T-helper 17 cell (primary cell): ENCODE measurements around the gene DLG2. TPM values are rescaled to one million over a fixed set of nuclear protein-coding genes. Genes with fewer than 3 reads are reported as not detected.

ENCODE experiments used
- ATAC-seq: fragments of 150-1000 bp; cut with Tn5 transposase; 2 replicates; pipeline ENCODE4 v1.10.0; 2021; ENCODE audit warnings: mild to moderate bottlenecking, moderate library complexity
- DNase-seq, 3 donors: peaks; one replicate each; pipeline versions ENCODE4 v3.0.0 to v3.0.0-alpha.2; 2020 to 2021
- H3K9me3 ChIP-seq: one replicate; pipeline ENCODE4 v1.7.0; 2013; ENCODE audit warnings: low read length, mild to moderate bottlenecking; ENCODE audit not compliant: control insufficient read depth, poor library complexity, severe bottlenecking
- H3K27ac Mint-ChIP-seq: one replicate; pipeline ENCODE4 v1.8.0; 2022; ENCODE audit warnings: mild to moderate bottlenecking, moderate library complexity, mixed read lengths
- H3K27me3 Mint-ChIP-seq: one replicate; pipeline ENCODE4 v1.8.0; 2022; ENCODE audit warnings: mixed read lengths
- H3K36me3 Mint-ChIP-seq: one replicate; pipeline ENCODE4 v1.8.0; 2022; ENCODE audit warnings: low read depth, mixed read lengths
- H3K4me1 Mint-ChIP-seq: one replicate; pipeline ENCODE4 v1.8.0; 2022; ENCODE audit warnings: mild to moderate bottlenecking, mixed read lengths
- H3K4me3 Mint-ChIP-seq: one replicate; pipeline ENCODE4 v1.8.0; 2022; ENCODE audit warnings: mild to moderate bottlenecking, moderate library complexity, mixed read lengths
- total RNA-seq, 4 donors: library from RNA in 2 of 4; stranded (reverse) in 2 of 4; gene quantifications; one replicate each; pipeline ENCODE4 v1.2.3 and lab custom pipeline; 2022 to 2026

The DLG2 gene
- total RNA-seq, 2 donors from 2014 or later = 1.0 to 2.2 TPM

DNA sequence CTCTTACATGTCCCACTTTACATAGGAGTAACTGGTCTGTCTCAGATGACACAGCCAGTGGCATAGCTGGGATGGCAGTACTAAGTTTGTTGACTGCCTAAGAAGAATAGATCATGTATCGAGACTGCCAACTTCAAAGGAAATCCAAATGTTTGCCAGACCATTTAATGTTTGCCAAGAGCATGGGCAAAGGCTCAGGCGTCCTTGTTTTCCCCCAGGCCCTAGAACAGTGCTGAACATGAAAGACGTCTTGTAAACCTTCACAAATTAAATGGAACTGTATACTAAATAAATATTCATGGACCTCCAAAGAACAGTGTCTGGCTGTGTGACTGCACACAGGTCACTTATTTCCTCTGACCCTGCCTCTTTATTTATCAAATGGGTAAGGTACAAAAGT, 2106.3 kb downstream of the DLG2 start:
- no peaks in the 10 kb centered on the region for H3K36me3 Mint-ChIP-seq
- no peak for ATAC-seq
- H3K4me1 Mint-ChIP-seq = no peaks in the 10 kb centered on the region
- no peak overlapping the region for H3K27ac Mint-ChIP-seq
- no peaks in the 10 kb centered on the region for H3K27me3 Mint-ChIP-seq
- H3K9me3 ChIP-seq = no peaks in the 10 kb centered on the region
- no peak for DNase-seq
- no peak overlapping the region for H3K4me3 Mint-ChIP-seq

DNA sequence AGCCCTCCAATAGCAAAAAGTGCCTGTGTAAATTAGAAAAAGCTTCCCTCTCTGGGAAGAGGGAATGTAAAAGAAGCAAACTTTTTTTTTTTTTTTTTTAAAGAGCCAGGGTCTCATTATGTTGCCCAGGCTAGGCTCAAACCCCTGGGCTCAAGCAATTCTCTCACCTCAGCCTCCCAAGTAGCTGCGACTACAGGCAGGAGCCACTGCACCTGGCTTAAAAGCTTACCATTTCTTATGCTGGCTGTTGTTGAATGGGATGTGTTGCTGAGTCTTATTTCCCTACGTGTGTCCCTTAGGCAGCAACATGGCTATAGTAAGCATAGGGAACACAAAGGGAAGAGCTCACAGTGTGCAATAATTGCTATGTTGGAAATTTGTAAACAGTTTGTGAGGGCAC, 2115.5 kb downstream of the DLG2 start:
- no peaks in the 10 kb centered on the region for H3K4me1 Mint-ChIP-seq
- no peak for ATAC-seq
- H3K27me3 Mint-ChIP-seq = no peaks in the 10 kb centered on the region
- H3K36me3 Mint-ChIP-seq = no peaks in the 10 kb centered on the region
- no peaks in the 10 kb centered on the region for H3K9me3 ChIP-seq
- no peak for DNase-seq
- no peak overlapping the region for H3K27ac Mint-ChIP-seq
- H3K4me3 Mint-ChIP-seq = no peak overlapping the region

- DNase-seq (no peak), ATAC-seq (no peak)
- Mint-ChIP-seq H3K36me3 (no peaks in the 10 kb centered on the region), H3K27ac (no peak overlapping the region), H3K4me3 (no peak overlapping the region), H3K4me1 (no peaks in the 10 kb centered on the region), H3K27me3 (no peaks in the 10 kb centered on the region)
- no peaks in the 10 kb centered on the region for H3K9me3 ChIP-seq
Measured at GRCh38 chr11:83510530-83511460, 2116.3 kb downstream of the DLG2 start.

DNA sequence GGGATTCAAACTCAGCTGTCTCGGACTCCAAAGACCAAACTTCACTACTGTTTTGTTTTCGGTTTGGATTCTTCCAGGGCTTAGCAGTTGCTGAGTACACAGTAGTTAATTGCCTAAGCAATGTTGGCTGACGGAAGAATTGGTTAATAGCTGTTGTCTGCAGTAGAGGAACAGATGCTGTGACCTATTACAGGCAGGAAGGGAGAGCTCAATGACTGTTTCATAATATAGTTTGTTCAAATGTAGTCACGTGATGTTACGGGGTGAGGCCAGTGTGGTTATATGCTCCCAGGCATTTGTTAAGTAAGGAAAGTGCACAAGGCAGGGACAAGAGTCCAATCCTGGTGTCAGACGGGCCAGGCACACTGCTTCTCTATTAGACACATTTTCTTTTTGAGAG, 2118.3 kb downstream of the DLG2 start:
- Mint-ChIP-seq H3K4me3 (no peak overlapping the region), H3K4me1 (no peaks in the 10 kb centered on the region), H3K27me3 (no peaks in the 10 kb centered on the region), H3K36me3 (no peaks in the 10 kb centered on the region), H3K27ac (no peak overlapping the region)
- no peak for DNase-seq
- H3K9me3 ChIP-seq = no peaks in the 10 kb centered on the region
- ATAC-seq = no peak

- H3K27me3 Mint-ChIP-seq = peaks cover 2% of the 10 kb centered on the region
- no peak overlapping the region for H3K4me3 Mint-ChIP-seq
- H3K9me3 ChIP-seq = no peaks in the 10 kb centered on the region
- H3K4me1 Mint-ChIP-seq = no peaks in the 10 kb centered on the region
- no peak for ATAC-seq
- no peak overlapping the region for H3K27ac Mint-ChIP-seq
- DNase-seq = no peak
- no peaks in the 10 kb centered on the region for H3K36me3 Mint-ChIP-seq
Measured at GRCh38 chr11:83502041-83502440, 2125.1 kb downstream of the DLG2 start.

GRCh38 chr11:83493917-83494316, 2133.2 kb downstream of the DLG2 start:
- peaks cover 18% of the 10 kb centered on the region for H3K27me3 Mint-ChIP-seq
- ATAC-seq = no peak
- DNase-seq = no peak
- no peak overlapping the region for H3K4me3 Mint-ChIP-seq
- no peak overlapping the region for H3K27ac Mint-ChIP-seq
- no peaks in the 10 kb centered on the region for H3K4me1 Mint-ChIP-seq
- H3K9me3 ChIP-seq = no peaks in the 10 kb centered on the region
- H3K36me3 Mint-ChIP-seq = no peaks in the 10 kb centered on the region

GRCh38 chr11:83493034-83493433, 2134.1 kb downstream of the DLG2 start:
- H3K9me3 ChIP-seq = no peaks in the 10 kb centered on the region
- H3K27me3 Mint-ChIP-seq = peaks cover 18% of the 10 kb centered on the region
- H3K4me3 Mint-ChIP-seq = no peak overlapping the region
- H3K36me3 Mint-ChIP-seq = no peaks in the 10 kb centered on the region
- H3K4me1 Mint-ChIP-seq = no peaks in the 10 kb centered on the region
- DNase-seq = no peak
- no peak overlapping the region for H3K27ac Mint-ChIP-seq
- no peak for ATAC-seq

DNA sequence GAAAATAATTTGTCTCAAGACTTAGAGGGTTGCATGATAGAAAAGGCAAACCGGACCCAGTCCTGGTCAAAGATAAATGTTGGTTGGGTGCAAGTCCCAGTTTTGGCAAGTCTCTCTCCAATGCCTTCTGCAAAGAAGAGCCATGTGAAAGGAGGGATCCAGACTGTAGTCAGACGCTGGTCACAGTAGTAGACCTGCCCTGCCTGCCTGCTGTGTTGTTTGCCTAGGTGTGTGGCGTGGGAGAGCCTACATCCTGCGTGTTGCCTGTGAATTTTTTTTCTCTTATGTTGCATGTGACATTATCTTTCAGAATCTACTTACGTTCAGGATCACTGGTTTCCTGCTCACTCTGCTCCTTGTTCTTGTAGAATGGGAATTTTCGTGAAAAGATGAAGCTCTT, 2143.3 kb downstream of the DLG2 start:
- H3K9me3 ChIP-seq = no peaks in the 10 kb centered on the region
- Mint-ChIP-seq H3K4me3 (no peak overlapping the region), H3K4me1 (no peaks in the 10 kb centered on the region), H3K27ac (no peak overlapping the region), H3K36me3 (no peaks in the 10 kb centered on the region), H3K27me3 (peaks cover 17% of the 10 kb centered on the region)
- no peak for DNase-seq
- no peak for ATAC-seq

DNA sequence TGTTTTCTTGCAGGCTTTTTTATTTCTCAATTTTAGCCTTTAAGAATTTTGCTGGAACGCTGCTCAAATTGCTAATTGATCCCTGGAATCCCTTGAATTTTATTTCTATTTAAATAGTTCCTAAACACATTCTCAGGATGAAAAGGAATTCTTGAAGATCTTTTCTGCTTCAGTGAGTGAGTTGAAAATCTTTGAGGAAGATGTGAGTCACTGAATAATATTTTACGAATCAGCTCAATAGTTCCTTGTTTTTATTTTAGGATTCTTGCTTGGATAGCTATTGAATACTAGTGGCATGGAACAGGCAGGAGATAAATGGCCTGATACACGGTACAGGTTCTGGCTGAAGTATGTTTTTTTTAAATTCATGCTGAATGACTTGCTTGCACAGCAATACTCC, 2146.3 kb downstream of the DLG2 start:
- Mint-ChIP-seq H3K27me3 (peaks cover 27% of the 10 kb centered on the region), H3K4me3 (no peak overlapping the region), H3K4me1 (no peaks in the 10 kb centered on the region), H3K27ac (no peak overlapping the region), H3K36me3 (no peaks in the 10 kb centered on the region)
- no peak for ATAC-seq
- H3K9me3 ChIP-seq = no peaks in the 10 kb centered on the region
- no peak for DNase-seq

- no peak for ATAC-seq
- H3K36me3 Mint-ChIP-seq = no peaks in the 10 kb centered on the region
Measured at GRCh38 chr11:83480251-83480650, 2146.9 kb downstream of the DLG2 start.

DNA sequence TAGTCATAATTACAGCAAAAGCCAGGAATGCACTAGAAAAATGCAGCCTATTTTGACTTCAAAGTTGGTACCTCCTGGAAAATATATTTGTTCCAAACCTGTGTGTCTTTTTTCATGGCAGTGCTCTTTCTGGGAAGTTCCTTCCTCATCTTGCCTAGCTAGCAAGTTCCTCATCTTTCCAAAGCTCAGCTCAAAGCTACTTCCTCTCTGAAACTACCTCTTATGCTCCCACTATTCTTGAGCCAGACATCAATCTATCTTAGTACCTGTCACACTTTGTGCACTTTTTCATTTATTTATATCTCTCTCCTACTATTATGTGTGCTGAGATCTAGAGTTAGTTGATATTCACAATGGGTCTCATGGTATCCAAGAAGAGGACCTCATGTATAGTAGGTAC, 2149.4 kb downstream of the DLG2 start:
- DNase-seq = no peak
- Mint-ChIP-seq H3K27me3 (peaks cover 23% of the 10 kb centered on the region), H3K4me1 (no peaks in the 10 kb centered on the region), H3K27ac (no peak overlapping the region), H3K36me3 (no peaks in the 10 kb centered on the region), H3K4me3 (no peak overlapping the region)
- no peak for ATAC-seq
- H3K9me3 ChIP-seq = no peaks in the 10 kb centered on the region

More at GRCh38 chr11:83480251-83480650, 2146.9 kb downstream of the DLG2 start:
- H3K27ac Mint-ChIP-seq = no peak overlapping the region
- no peaks in the 10 kb centered on the region for H3K4me1 Mint-ChIP-seq
- H3K27me3 Mint-ChIP-seq = peaks cover 30% of the 10 kb centered on the region
- H3K4me3 Mint-ChIP-seq = no peak overlapping the region
- H3K9me3 ChIP-seq = no peaks in the 10 kb centered on the region
- DNase-seq = no peak

DNA sequence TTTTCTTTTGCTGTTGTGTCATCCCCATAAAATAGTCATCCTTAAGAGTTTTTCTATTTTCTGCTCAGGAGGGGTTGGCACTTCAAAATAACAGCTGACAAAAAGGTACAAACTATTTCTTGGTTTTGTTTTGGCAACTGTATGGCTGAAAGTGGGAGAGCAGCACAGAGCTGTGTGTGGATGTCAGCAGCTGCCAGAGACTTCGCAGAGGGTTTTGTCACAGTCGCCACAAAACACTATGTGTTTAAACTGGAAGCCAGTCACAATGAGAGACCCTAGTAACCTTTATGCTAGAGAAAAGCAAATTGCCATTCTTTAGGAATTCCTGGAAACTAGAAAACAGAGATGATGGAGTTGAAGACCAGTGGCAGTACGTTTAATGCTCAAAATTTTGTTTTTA, 2151.4 kb downstream of the DLG2 start:
- no peak overlapping the region for H3K27ac Mint-ChIP-seq
- peaks cover 29% of the 10 kb centered on the region for H3K27me3 Mint-ChIP-seq
- DNase-seq = no peak
- no peak overlapping the region for H3K4me3 Mint-ChIP-seq
- H3K9me3 ChIP-seq = no peaks in the 10 kb centered on the region
- H3K4me1 Mint-ChIP-seq = peaks cover 3% of the 10 kb centered on the region
- H3K36me3 Mint-ChIP-seq = no peaks in the 10 kb centered on the region
- ATAC-seq = no peak

GRCh38 chr11:83473743-83474142, 2153.4 kb downstream of the DLG2 start:
- DNase-seq (no peak), ATAC-seq (no peak)
- no peaks in the 10 kb centered on the region for H3K36me3 Mint-ChIP-seq
- H3K4me1 Mint-ChIP-seq = peaks cover 3% of the 10 kb centered on the region
- H3K27ac Mint-ChIP-seq = no peak overlapping the region
- H3K9me3 ChIP-seq = no peaks in the 10 kb centered on the region
- H3K27me3 Mint-ChIP-seq = peaks cover 24% of the 10 kb centered on the region
- no peak overlapping the region for H3K4me3 Mint-ChIP-seq

DNA sequence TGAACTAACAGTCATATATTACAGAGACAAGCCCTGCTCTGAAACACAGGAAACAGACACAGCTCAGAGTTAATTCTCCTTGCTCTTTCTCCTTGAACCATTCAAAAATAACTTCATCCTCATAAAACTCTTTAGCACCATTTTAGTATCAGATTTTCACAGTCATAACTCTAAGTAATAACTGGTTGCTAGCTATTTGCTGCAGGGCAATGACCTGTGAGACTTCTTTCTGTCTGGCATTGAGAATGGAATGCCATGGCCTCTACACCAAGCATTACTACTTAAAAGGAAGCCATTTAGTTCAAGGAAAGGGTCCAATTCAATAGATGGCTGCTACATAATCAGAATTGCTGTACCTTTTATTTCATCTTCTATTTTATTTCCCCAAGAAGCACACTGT, 2154.3 kb downstream of the DLG2 start:
- DNase-seq (no peak), ATAC-seq (no peak)
- peaks cover 24% of the 10 kb centered on the region for H3K27me3 Mint-ChIP-seq
- no peak overlapping the region for H3K27ac Mint-ChIP-seq
- no peaks in the 10 kb centered on the region for H3K9me3 ChIP-seq
- peaks cover 3% of the 10 kb centered on the region for H3K4me1 Mint-ChIP-seq
- H3K4me3 Mint-ChIP-seq = no peak overlapping the region
- no peaks in the 10 kb centered on the region for H3K36me3 Mint-ChIP-seq
